Mucosa of gallbladder (tissue), 1 donor: ENCODE measurements around the gene PGAM2. TPM values are rescaled to one million over a fixed set of nuclear protein-coding genes. Genes with fewer than 3 reads are reported as not detected.

Experiments used
- DNase-seq: peaks from one replicate; pipeline ENCODE4 v3.0.0-alpha.2; 2020; ENCODE audit warnings: low spot score
- total RNA-seq: library from RNA; stranded (reverse); gene quantifications from one replicate; pipeline ENCODE4 v1.2.1, GENCODE V29; 2021
- donor health status: DM: no; HTN: no; CAD: no.

The PGAM2 gene
- total RNA-seq, 1 donor from 2014 or later: 12.9 TPM

GRCh38 chr7:44103923-44104859, 38.8 kb upstream of the PGAM2 start, which contains the start of gene AEBP1:
TSS of gene AEBP1 (plus strand) at chr7:44104345. CDS start at chr7:44104666, 321 bp downstream.
- no peak for DNase-seq

DNA sequence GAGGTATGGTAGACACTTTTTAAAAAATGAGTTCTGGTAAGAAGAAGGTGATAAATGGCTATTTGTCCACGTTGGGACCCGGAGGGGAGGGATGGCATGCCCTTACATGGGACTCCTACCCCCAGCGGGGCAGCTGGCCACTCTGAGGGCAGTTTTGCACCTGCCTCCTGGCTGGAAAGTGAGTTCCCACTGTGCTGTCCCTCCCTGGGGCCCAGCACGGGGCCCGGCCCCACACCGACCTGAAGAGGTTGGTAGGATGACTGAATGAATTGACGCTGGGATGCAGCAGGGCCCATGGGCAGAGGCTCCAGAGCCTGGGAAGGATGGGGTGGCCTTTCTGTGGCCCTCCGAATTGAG, 38.2 kb upstream of the PGAM2 start:
- no peak for DNase-seq

GRCh38 chr7:44102846-44103565, 37.6 kb upstream of the PGAM2 start:
- no peak for DNase-seq

- DNase-seq: no peak
Measured at GRCh38 chr7:44101966-44102845, 36.8 kb upstream of the PGAM2 start.

- no peak for DNase-seq
Measured at GRCh38 chr7:44101303-44101965, 36.1 kb upstream of the PGAM2 start.

DNA sequence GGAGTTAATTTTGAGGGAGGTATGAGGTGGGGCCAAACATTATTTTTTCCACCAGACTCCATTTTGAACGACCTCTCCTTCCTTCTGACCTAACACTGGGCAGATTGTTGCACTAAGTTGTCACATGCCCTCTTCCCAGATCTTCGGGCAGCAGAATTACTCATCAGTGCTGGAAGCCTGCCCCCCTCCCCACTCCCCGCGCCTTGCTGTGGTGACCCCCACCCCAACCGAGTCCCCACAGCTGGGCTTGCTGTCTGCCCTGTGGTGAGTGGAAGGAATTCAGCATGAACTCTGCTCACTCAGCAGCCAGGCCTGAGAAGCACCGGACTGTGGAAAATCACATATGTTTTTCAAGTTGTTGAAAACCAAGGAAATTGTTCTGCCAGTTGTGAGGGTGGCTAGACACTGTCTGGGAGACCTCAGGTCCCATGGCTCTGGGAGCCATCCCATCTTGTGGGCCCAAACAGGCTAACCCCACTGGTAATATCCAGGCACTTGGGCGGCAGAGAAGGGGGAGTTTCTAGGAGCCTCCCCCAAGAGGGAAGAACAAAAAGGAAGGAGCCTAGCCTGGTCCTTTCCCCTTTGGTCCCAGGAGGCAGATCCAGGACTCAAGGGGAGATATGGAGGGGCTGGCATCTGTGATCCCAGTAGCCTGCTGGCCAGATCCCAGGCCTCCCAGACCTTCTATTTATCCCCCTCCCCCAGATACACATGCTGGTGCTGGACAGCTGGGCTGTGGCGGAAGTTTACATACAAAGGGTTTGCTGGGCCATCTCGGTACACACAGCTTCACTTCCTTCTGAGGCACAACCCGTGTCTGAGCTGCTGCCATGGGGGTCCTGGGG, 35.3 kb upstream of the PGAM2 start:
- DNase-seq: no peak

- no peak for DNase-seq
Measured at GRCh38 chr7:44099669-44100068, 34.3 kb upstream of the PGAM2 start.

GRCh38 chr7:44098092-44099068, 33.0 kb upstream of the PGAM2 start:
- no peak for DNase-seq

GRCh38 chr7:44097064-44097932, 31.9 kb upstream of the PGAM2 start:
- no peak for DNase-seq

DNA sequence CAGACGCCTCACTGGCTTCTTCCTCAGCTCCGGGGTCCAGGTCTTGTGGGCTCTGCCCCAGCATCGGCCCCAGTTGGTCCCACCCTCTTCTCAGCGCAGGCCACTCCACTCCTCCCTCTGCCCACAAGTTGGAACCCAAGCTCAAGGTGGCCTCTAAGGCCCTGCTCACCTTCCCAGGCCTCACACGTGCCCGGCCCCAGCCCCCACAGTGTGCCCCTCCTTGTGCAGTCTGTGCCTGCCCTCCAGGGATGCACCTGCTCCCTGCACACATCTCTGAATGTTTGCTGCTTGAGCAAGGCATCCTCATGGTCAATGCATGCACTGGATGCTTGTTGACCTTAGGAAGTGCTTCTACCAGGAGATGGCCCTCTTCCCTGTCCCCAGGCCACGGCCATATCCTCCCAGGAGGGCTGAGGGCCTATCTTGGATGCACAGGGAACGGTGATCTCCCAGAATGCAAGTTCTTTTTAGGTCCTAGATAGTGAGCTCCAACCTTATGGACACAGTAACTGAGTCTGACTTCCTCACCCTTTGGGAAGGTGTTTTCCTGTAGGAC, 31.0 kb upstream of the PGAM2 start:
- no peak for DNase-seq

- no peak for DNase-seq
Measured at GRCh38 chr7:44095781-44096180, 30.4 kb upstream of the PGAM2 start.

DNA sequence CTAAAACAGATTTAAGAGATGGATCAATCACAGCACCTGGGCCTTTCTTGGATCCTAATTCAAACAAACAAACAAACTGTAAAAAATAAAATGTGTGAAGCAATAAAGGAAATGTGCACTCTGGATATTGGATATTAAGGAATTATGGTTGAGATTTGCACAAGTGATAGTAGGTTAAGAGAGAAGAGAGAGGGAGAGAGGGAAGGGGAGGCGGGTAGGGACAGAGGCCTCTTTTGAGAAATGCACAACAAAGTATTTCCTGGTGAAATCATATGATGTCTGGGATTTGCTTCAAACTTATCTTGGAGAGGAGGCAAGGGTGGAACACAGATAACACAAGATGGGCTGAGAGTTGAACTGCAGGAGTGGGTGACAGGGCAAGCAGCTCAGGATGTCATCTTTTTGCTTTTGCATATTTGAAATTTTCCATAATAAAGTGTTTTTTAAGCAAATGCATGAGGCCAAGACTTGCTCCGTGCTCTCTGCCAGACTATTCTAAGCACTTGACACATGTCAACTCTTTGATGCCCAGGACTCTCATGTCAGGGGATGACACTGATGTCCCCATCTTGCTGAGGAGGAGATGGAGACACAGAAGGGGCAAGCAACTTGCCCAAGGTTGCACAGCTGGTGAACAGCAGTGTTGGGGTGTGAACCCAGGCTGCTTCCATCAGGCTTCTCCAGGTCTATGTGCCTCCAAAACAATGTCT, 29.7 kb upstream of the PGAM2 start:
- no peak for DNase-seq

DNA sequence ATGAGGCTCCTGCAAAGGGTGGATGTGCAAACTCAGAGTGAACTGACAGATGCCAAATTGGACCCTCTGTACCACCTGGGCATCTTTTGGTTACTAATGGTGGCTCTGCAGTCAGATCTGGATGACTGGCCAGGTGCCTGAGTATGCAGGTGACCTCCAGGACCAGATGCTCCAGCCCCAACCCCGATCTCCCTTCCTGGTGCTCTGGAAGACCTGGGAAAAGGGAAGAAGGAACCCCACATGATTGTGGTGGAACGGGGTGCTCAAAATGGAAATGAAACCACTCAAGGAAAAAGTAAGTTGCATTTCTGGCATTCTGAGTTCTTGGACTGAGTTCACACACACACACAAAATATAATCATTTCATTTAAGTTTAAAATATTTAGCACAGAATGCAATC, 29.0 kb upstream of the PGAM2 start:
- DNase-seq: no peak

DNA sequence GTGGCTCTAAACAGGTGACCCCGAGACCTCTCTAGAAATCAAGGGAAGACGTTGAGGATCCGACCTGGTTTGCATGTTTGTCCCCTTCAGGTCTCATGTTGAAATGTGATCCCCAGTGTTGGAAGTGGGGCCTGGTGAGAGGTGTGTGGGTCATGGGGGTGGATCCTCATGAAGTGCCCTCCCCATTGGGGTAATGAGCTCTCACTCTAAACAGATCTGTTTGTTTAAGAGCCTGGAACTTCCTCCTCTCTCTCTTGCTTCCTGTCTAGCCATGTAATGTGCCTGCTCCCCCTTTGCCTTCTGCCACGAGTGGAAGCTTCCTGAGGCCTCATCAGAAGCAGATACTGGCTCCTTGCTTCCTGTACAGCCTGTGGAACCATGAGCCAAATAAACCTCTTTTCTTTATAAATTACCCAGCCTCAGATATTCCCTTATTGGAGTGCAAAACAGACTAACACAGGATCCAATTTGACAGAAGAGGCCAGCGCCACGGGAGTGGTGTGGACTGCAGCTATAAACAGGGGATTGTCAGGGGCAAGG, 27.8 kb upstream of the PGAM2 start:
- DNase-seq: no peak

GRCh38 chr7:44087911-44088838, 22.8 kb upstream of the PGAM2 start:
- DNase-seq: no peak

DNA sequence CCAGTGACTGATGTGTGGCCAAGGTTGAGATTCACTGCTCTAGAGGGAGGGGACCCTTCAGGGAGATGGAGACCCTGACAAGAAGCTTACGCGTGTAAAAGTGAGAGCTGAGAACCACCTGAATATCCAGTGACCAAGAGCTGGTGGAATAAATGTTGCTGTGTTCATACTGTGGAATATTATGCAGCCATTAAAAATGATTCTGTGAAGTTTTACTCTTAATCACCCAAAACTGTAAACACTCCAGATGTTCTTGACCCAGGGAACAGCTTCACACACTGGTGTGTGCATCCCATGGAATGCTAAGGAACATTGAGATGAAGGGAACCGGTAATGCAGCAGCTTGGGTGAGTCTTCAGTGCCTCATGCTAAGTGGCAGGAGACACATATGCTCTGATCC, 21.3 kb upstream of the PGAM2 start:
- no peak for DNase-seq
